ENCODE data around the gene NFYB. TPM values are rescaled to one million over a fixed set of nuclear protein-coding genes. Genes with fewer than 3 reads are reported as not detected.
A peak's percentile ranks its signal among the peaks of the same experiment; 100 is the strongest.
"Not testable (repeated sequence)": the region's sequence is repeated elsewhere in the genome, so short reads cannot be mapped to it uniquely, and the experiment has no call there.

Gene NFYB
- total RNA-seq, 2 donors from 2014 or later: 11.7 to 13.7 TPM

DNA sequence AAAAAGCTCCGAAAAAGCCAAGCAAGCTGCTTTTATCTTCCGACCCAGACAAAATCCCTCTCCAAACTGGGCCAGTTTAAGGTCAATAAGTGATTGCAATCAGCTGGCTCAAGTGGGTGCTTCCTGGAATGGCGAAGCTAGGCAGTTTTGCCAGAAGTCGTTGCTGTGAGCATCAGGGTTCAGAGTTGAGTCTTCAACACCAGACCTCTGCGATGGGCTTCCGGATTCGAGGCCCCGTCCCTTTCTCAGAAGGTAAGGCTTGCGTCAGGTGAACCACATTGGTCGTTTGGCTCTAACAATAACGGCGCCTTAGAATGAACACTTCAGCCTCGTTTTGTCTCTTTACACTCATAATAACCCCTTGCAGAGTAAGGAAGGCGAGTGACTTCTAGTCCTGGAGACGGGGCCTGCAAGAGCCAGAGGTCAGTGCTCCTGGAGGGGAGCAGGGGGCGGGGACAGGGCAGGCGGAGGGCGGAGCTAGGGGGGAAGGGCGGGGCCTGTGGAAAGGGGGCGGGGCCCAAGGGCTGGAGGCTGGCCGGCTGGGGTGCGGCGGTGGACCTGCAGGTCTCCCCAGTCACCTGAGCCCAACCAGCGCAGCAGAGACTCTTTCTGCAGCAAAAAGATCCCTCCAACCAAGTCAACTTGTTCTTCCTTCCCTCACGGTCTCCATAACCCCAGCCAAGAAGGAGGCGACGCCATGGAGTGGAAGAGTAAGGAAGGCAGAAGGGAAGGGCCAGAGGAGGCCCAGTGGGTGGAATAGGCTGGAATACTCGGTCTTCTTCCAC lies 34.0 kb upstream of the NFYB start:
- no peaks in the 10 kb centered on the region for H3K9me3 ChIP-seq (ENCODE audit: control insufficient read depth, low read length, poor library complexity, severe bottlenecking)
- ATAC-seq (no peak), DNase-seq (no peak)
- peaks cover 2% of the 10 kb centered on the region for H3K36me3 Mint-ChIP-seq (ENCODE audit: low read depth)
- H3K4me3 Mint-ChIP-seq: no peak overlapping the region
- peaks cover 12% of the 10 kb centered on the region for H3K27me3 Mint-ChIP-seq
- H3K27ac Mint-ChIP-seq: no peak overlapping the region
- H3K4me1 Mint-ChIP-seq: peaks cover 3% of the 10 kb centered on the region

DNA sequence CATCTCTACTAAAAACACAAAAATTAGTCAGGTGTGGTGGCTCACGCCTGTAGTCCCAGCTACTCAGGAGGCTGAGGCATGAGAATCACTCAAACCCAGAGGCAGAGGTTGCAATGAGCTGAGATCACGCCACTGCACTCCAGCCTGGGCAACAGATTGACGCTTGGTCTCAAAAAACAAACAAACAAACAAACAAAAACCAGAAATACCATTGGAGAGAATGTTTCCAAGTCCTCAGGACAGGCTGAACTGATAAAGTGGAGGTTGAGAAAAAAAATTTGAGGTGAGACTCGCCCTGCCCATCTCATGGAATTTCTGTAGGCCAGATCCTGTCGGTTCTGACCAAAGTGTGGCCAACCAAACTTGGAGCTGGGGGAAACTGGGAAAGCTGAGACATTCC lies 30.6 kb upstream of the NFYB start:
- DNase-seq (no peak), ATAC-seq (no peak)
- H3K27me3 Mint-ChIP-seq: peaks cover 12% of the 10 kb centered on the region
- no peak overlapping the region for H3K4me3 Mint-ChIP-seq
- H3K36me3 Mint-ChIP-seq (ENCODE audit: low read depth): peaks cover 2% of the 10 kb centered on the region
- no peaks in the 10 kb centered on the region for H3K9me3 ChIP-seq (ENCODE audit: control insufficient read depth, low read length, poor library complexity, severe bottlenecking)
- H3K4me1 Mint-ChIP-seq: no peaks in the 10 kb centered on the region
- H3K27ac Mint-ChIP-seq: no peak overlapping the region

DNA sequence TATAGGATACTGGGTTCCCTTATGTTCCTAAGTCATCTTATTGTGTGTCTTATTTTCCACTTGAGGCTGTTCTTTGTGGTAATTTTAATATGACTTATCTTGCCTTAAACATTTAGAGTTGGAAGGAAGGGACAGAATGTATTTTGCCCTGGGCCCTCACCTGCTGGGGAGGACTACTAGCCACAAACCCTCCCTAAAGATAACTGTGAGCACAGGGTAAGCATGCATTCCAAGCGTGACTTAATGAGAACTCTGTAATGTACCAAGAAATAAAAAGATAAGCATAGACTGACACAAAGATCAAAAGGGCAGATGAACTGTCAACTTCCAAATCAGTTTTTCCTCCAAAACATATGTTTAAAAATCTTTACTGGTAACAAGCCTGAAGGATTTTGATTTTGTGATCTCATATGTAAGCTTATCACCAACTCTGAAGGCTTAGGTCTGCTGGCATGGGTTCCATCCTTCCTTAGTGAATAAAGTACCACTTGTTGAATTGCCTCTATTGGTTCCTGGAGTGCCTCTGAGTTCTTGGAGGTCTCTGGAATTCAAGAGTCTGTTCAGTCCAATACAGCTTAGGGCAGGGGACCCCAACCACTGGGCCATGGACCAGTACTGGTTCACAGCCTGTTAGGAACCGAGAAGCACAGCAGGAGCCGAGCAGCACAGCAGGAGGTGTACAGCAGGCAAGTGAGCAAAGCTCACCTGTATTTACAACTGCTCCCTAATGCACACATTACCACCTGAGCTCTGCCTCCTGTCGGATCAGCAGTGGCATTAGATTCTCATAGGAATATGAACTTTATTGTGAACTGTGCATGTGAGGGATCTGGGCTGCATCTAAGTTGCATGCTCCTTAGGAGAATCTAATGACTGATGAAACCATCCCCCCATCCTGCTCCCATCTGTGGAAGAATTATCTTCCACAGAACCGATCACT lies 29.8 kb upstream of the NFYB start:
- Mint-ChIP-seq H3K4me3 (no peak overlapping the region), H3K27ac (no peak overlapping the region), H3K36me3 (ENCODE audit: low read depth) (peaks cover 4% of the 10 kb centered on the region), H3K27me3 (peaks cover 12% of the 10 kb centered on the region), H3K4me1 (peaks cover 2% of the 10 kb centered on the region)
- ATAC-seq (no peak), DNase-seq (no peak)
- no peaks in the 10 kb centered on the region for H3K9me3 ChIP-seq (ENCODE audit: control insufficient read depth, low read length, poor library complexity, severe bottlenecking)

DNA sequence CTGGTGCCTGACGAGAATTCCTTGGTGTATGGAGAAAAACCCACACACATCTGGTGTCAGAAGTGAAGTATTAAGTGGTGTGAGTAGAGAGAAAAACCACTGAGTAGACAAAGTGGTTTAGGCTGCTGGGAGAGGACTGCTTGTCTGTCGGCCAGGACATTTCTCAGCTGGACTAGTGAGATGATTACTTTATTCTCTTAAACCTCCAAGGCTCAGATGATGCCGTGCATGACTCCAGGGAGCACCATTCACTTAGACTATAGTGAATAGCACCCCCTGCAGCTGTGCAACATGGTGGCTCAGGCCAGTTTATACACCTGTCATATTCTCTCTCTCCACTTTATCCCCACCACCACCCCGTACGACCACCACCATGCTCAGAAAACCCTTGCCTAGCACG lies 28.5 kb upstream of the NFYB start:
- no peak overlapping the region for H3K4me3 Mint-ChIP-seq
- DNase-seq: no peak
- H3K4me1 Mint-ChIP-seq: peaks cover 3% of the 10 kb centered on the region
- ATAC-seq: no peak
- peaks cover 12% of the 10 kb centered on the region for H3K27me3 Mint-ChIP-seq
- no peaks in the 10 kb centered on the region for H3K9me3 ChIP-seq (ENCODE audit: control insufficient read depth, low read length, poor library complexity, severe bottlenecking)
- no peak overlapping the region for H3K27ac Mint-ChIP-seq
- peaks cover 6% of the 10 kb centered on the region for H3K36me3 Mint-ChIP-seq (ENCODE audit: low read depth)

DNA sequence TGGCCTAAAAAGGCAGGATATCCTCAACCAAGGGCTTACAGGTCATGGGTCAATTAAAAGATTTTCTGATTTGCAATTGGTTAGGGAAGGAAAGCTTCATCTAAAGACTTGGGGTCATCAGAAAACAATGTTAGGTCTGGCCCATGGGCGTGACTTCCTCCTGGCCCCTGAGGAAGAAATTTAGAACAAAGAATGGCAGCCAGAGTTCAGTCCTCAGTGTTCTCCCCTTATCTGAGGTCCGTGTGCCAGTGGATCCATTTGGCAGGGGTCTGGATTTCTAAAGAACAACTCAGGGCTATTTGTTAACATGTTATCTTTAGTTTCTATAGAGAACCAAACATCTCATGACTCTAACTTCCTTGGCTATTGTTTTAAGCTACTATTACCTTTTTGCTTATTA lies 27.8 kb upstream of the NFYB start:
- no peak overlapping the region for H3K27ac Mint-ChIP-seq
- peaks cover 12% of the 10 kb centered on the region for H3K27me3 Mint-ChIP-seq
- H3K4me3 Mint-ChIP-seq: no peak overlapping the region
- H3K36me3 Mint-ChIP-seq (ENCODE audit: low read depth): peaks cover 6% of the 10 kb centered on the region
- ATAC-seq: no peak
- no peak for DNase-seq
- H3K9me3 ChIP-seq (ENCODE audit: control insufficient read depth, low read length, poor library complexity, severe bottlenecking): no peaks in the 10 kb centered on the region
- H3K4me1 Mint-ChIP-seq: peaks cover 3% of the 10 kb centered on the region

DNA sequence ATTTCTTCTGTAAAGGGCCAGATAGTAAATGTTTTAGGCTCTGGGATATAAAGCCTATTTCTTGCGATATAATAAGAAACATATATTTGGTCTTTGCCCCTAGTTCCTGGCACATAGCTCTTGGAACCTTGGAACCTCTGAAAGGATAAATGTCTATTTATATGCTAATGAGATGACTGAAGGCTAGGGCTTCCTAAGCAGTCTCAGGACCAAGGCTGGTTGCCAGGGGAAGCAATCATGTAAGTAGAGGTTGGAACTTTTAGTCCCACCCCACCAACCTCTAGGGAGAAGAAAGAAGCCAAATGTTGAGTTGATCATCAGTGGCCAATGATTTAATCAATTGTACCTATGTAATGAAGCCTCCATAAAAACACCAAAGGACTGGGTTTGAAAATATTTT lies 26.6 kb upstream of the NFYB start:
- Mint-ChIP-seq H3K4me3 (no peak overlapping the region), H3K27me3 (peaks cover 12% of the 10 kb centered on the region), H3K36me3 (ENCODE audit: low read depth) (peaks cover 6% of the 10 kb centered on the region), H3K4me1 (peaks cover 3% of the 10 kb centered on the region), H3K27ac (no peak overlapping the region)
- ATAC-seq: no peak
- no peak for DNase-seq
- H3K9me3 ChIP-seq (ENCODE audit: control insufficient read depth, low read length, poor library complexity, severe bottlenecking): no peaks in the 10 kb centered on the region

DNA sequence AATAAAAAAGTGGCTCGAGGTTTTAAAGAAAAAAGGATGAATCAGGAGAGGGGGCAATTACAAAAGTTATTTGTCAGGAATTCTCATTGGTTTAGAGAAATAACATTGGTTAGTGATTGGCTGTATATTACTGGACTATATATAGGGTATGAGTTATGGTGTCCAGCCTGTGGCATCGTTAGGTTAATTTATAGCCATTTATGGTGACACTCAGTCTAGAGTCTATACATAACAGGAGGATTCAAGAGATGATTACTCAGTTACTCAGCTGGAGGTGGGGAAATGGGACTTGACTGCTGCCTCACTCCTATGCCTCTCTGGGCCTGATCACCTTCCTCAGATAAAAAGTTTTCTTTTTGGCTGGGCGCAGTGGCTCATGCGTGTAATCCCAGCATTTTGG lies 25.6 kb upstream of the NFYB start:
- H3K4me1 Mint-ChIP-seq: peaks cover 3% of the 10 kb centered on the region
- H3K27ac Mint-ChIP-seq: no peak overlapping the region
- no peaks in the 10 kb centered on the region for H3K9me3 ChIP-seq (ENCODE audit: control insufficient read depth, low read length, poor library complexity, severe bottlenecking)
- peaks cover 6% of the 10 kb centered on the region for H3K36me3 Mint-ChIP-seq (ENCODE audit: low read depth)
- no peak overlapping the region for H3K4me3 Mint-ChIP-seq
- DNase-seq: no peak
- H3K27me3 Mint-ChIP-seq: peaks cover 9% of the 10 kb centered on the region
- no peak for ATAC-seq

DNA sequence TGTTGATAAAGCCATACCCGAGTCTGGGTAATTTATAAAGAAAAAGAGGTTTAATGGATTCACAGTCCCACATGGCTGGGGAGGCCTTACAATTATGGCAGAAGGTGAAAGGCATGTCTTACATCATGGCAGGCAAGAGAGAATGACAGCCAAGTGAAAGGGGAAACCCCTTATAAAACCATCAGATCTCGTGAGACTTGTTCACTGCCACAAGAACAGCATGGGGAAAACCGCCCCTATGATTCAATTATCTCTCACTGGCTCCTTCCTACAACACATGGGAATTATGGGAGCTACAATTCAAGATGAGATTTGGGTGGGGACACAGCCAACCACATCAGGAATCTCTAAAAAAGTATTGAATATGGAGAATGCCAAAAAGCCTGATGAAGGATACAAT lies 25.0 kb upstream of the NFYB start:
- H3K4me1 Mint-ChIP-seq; ATAC-seq; H3K27me3 Mint-ChIP-seq; H3K36me3 Mint-ChIP-seq (ENCODE audit: low read depth); H3K9me3 ChIP-seq (ENCODE audit: control insufficient read depth, low read length, poor library complexity, severe bottlenecking); DNase-seq; H3K4me3 Mint-ChIP-seq; H3K27ac Mint-ChIP-seq: not testable (repeated sequence)

DNA sequence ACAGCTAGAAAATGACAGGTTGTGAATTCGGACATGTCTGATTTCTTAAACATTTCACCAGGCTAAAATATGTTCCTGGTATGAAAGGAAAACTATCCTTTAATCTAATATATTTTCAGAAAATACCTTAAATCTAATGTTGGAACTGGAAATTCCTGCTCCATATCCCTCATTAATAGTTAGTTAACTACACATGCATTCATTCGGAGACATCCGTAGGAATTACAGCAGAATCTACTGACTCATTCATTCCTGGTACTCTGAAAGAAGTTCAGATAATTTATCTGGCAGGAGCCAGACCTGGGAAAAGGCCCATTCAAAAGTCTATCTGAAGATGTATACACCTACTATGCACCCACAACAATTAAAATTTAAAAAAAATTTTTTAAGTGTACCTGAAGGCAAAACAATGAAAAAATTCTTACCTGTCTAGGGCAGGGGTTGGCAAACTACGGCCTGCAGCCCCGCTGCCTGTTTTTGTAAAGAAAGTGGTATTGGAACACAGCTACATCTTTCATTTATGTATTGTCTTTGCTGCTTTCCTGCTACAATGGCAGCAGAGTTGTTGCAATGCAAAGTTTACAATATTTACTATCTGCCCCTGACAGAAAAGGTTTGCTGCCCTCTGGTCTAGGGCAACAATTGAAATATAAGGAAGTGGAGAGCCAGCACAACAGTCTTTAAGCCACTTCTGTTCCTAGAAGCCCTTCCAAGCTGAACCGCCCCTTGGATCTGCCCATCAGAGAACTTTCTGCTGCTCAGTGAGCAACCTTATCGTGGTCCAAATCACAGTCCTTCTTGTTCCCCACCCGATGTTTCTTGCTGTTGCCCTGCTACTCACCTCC lies 17.9 kb upstream of the NFYB start:
- H3K4me1 Mint-ChIP-seq: peaks cover 18% of the 10 kb centered on the region
- ATAC-seq (no peak), DNase-seq (no peak)
- H3K36me3 Mint-ChIP-seq (ENCODE audit: low read depth): no peaks in the 10 kb centered on the region
- no peak overlapping the region for H3K4me3 Mint-ChIP-seq
- H3K9me3 ChIP-seq (ENCODE audit: control insufficient read depth, low read length, poor library complexity, severe bottlenecking): no peaks in the 10 kb centered on the region
- H3K27ac Mint-ChIP-seq: no peak overlapping the region
- no peaks in the 10 kb centered on the region for H3K27me3 Mint-ChIP-seq

DNA sequence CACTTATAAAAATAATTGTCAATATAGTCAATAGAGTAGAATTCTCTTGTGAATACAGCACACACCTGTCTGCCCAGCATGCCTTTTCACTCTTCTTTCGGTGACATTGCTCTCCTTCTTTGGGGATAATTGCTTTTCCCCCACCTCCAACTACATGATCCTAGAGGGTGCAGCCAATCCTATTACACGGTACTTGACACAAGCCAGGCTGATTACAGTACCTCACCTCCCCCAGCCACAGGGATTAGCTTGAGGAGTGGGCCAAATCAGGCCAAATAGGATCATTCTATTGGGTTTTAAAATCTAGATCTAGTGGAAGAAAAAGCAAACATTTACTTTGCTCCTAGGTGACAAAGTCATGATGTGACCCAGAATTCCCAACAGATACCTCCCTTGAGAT lies 16.8 kb upstream of the NFYB start:
- Mint-ChIP-seq H3K27me3 (peaks cover 7% of the 10 kb centered on the region), H3K36me3 (ENCODE audit: low read depth) (no peaks in the 10 kb centered on the region), H3K4me3 (no peak overlapping the region), H3K27ac (peak overlapping the region; percentile 74), H3K4me1 (peaks cover 18% of the 10 kb centered on the region)
- H3K9me3 ChIP-seq (ENCODE audit: control insufficient read depth, low read length, poor library complexity, severe bottlenecking): no peaks in the 10 kb centered on the region
- DNase-seq: no peak
- ATAC-seq: no peak

DNA sequence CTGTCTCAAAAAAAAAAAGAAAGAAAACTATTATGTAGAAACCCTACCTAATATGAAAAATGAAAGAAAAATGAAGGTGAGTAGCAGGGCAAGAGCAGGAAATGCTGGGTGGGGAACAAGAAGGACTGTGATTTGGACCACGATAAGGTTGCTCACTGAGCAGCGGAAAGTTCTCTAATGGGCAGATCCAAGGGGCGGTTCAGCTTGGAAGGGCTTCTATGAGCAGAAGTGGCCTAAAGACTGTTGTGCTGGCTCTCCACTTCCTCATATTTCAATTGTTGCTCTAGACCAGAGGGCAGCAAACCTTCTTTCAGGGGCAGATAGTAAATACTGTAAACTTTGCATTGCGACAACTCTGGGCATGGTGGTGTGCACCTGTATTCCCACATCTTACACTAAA lies 16.3 kb upstream of the NFYB start:
- DNase-seq: no peak
- Mint-ChIP-seq H3K27me3 (peaks cover 12% of the 10 kb centered on the region), H3K27ac (peak overlapping the region; percentile 74), H3K36me3 (ENCODE audit: low read depth) (no peaks in the 10 kb centered on the region), H3K4me3 (peak overlapping the region; percentile 76), H3K4me1 (peaks cover 18% of the 10 kb centered on the region)
- no peaks in the 10 kb centered on the region for H3K9me3 ChIP-seq (ENCODE audit: control insufficient read depth, low read length, poor library complexity, severe bottlenecking)
- peak; percentile 21 for ATAC-seq

DNA sequence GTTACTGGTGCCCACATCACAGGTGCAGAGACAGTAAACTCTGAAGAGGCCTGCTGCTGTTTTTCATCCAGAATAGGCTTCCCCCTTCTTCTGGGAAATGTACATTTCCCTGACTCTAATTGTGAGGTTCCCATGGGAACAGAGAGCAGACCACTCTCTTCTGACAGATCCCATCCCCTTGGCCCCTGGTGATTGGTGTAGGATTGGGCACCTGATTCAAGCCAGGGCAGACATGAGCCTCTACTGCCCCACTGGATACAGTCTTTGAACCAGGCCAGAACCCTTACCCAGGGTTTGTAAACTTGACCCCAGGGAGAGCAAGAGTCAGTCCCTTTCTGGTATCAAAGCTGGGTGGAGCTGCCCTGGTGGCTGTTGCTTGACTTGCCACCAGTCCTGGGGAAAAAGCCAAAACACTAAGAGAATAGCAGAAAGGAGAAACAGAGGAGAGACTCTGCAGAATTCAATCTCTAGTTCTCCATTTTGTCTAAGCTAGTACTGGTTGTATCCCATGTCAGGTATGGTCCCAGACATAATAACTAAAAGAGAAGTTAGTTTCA lies 14.8 kb upstream of the NFYB start:
- H3K27ac Mint-ChIP-seq: no peak overlapping the region
- no peak for DNase-seq
- no peaks in the 10 kb centered on the region for H3K36me3 Mint-ChIP-seq (ENCODE audit: low read depth)
- peaks cover 18% of the 10 kb centered on the region for H3K4me1 Mint-ChIP-seq
- peaks cover 21% of the 10 kb centered on the region for H3K27me3 Mint-ChIP-seq
- no peak for ATAC-seq
- no peak overlapping the region for H3K4me3 Mint-ChIP-seq
- no peaks in the 10 kb centered on the region for H3K9me3 ChIP-seq (ENCODE audit: control insufficient read depth, low read length, poor library complexity, severe bottlenecking)

DNA sequence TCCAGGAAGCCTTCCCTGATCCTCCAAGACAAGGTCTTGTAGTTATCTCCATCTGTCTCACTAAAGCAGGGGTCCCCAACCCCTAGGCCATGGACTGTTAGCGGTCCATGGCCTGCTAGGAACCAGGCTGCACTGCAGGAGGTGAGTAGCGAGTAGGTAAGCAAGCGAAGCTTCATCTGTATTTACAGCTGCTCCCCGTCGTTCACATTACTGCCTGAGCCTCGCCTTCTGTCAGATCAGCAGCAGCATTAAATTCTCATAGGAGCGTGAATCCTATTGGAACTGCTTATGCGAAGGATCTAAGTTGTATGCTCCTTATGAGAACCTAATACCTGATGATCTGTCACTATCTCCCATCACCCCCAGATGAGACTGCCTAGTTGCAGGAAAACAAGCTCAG lies 12.4 kb upstream of the NFYB start:
- Mint-ChIP-seq H3K4me1 (peaks cover 13% of the 10 kb centered on the region), H3K27me3 (peaks cover 21% of the 10 kb centered on the region), H3K36me3 (ENCODE audit: low read depth) (no peaks in the 10 kb centered on the region), H3K27ac (no peak overlapping the region), H3K4me3 (no peak overlapping the region)
- DNase-seq (no peak), ATAC-seq (no peak)
- no peaks in the 10 kb centered on the region for H3K9me3 ChIP-seq (ENCODE audit: control insufficient read depth, low read length, poor library complexity, severe bottlenecking)
